ENCODE results near the gene CNIH4. TPM values are rescaled to one million over a fixed set of nuclear protein-coding genes. Genes with fewer than 3 reads are reported as not detected.
"Not testable (repeated sequence)": the region's sequence is repeated elsewhere in the genome, so short reads cannot be mapped to it uniquely, and the experiment has no call there.

Gene CNIH4
- total and polyA plus RNA-seq, 3 donors from 2014 or later = 24.7 to 43.3 (median 32.1) TPM

- no peaks in the 10 kb centered on the region for H3K36me3 ChIP-seq (ENCODE audit: low read depth, missing control alignments)
- no peak overlapping the region for H3K4me3 ChIP-seq
- H3K27me3 ChIP-seq = no peaks in the 10 kb centered on the region
- H3K9me3 ChIP-seq = no peaks in the 10 kb centered on the region
- H3K4me1 ChIP-seq = peaks cover 23% of the 10 kb centered on the region
- TF ChIP-seq CTCF (IDR thresholded peaks at IDR 0.05) (no peak), POLR2A (IDR thresholded peaks at IDR 0.05) (no peak)
- DNase-seq = no peak
- 27 to 83% methylated on average over 1 of the region's 1 CpG for WGBS, 2 donors
- H3K27ac ChIP-seq = no peak overlapping the region
- intact Hi-C loops (cut with DNase I; ENCODE audit: low total_unique reads) = no loop called here
Measured at GRCh38 chr1:224427346-224427745, 70.7 kb downstream of the CNIH4 start.

- H3K36me3 ChIP-seq (ENCODE audit: low read depth, missing control alignments); H3K4me3 ChIP-seq; H3K27me3 ChIP-seq; DNase-seq; H3K9me3 ChIP-seq; H3K27ac ChIP-seq; intact Hi-C loops (cut with DNase I; ENCODE audit: low total_unique reads): not testable (repeated sequence)
- whole genome bisulfite sequencing, 2 donors = 90 to 96% methylated on average over 7 of the region's 7 CpGs
- H3K4me1 ChIP-seq = peaks cover 23% of the 10 kb centered on the region
Measured at GRCh38 chr1:224428713-224429112, 72.0 kb downstream of the CNIH4 start.

Small RNAs within 50 kb of the gene (microRNA-seq; reads per million reads assigned to microRNA genes)
- 0 to 0.70 reads per million in 2 donors for gene MIR4742 (ENCODE audit: borderline number of aligned reads in 2 of 2, borderline replicate concordance in 1 of 2)

Small RNAs within 50 kb of the gene (small RNA-seq; reads per million reads assigned to genes)
- 0 to 0.09 reads per million in 2 donors for gene MIR4742

Other genes with a start within 250 kb of the CNIH4 start
- gene FBXO28, start 242.8 kb upstream of the CNIH4 start, total RNA-seq = 10 to 100 TPM; 29.6 to 43.7 TPM
- gene FBXO28, start 242.8 kb upstream of the CNIH4 start, polyA plus RNA-seq (ENCODE audit: insufficient read depth, low read depth, low replicate concordance) = 23.7 TPM
- 10 to 100 TPM; 58.1 to 60.5 TPM for gene DEGS1, start 173.6 kb upstream of the CNIH4 start, total RNA-seq
- 83.0 TPM for gene DEGS1, start 173.6 kb upstream of the CNIH4 start, polyA plus RNA-seq (ENCODE audit: insufficient read depth, low read depth, low replicate concordance)
- 10 to 100 TPM; 31.0 to 38.7 TPM for gene NVL, start 26.7 kb upstream of the CNIH4 start, total RNA-seq
- gene NVL, start 26.7 kb upstream of the CNIH4 start, polyA plus RNA-seq (ENCODE audit: insufficient read depth, low read depth, low replicate concordance) = 21.7 TPM
- gene WDR26, start 77.9 kb downstream of the CNIH4 start, total RNA-seq = 100 to 1,000 TPM in 1 of 2 donors, 10 to 100 TPM in 1; 86.1 to 104 TPM
- 105 TPM for gene WDR26, start 77.9 kb downstream of the CNIH4 start, polyA plus RNA-seq (ENCODE audit: insufficient read depth, low read depth, low replicate concordance)

Measured in testis (tissue), 3 donors.